Motor neuron (in vitro differentiated cells): ENCODE data around the gene CLN6. TPM values are rescaled to one million over a fixed set of nuclear protein-coding genes. Genes with fewer than 3 reads are reported as not detected.
"Not testable (repeated sequence)": the region's sequence is repeated elsewhere in the genome, so short reads cannot be mapped to it uniquely, and the experiment has no call there.

ENCODE experiments used
- ATAC-seq, 8 experiments: fragments of 200-7000 bp; cut with Tn5 transposase; replicated peaks in 6 of 8; 2 replicates each; pipeline ENCODE4 v1.8.0; 2021; ENCODE audit warnings: mild to moderate bottlenecking in 8 of 8, moderate library complexity in 8 of 8
- H3K27ac ChIP-seq, 2 donors: fragments of 250-450 bp; sonication (Bioruptor Pico); 2 replicates each; pipeline ENCODE4 v1.9.0; 2021; ENCODE audit warnings: antibody characterized with exemption in 2 of 2, mild to moderate bottlenecking in 2 of 2, moderate library complexity in 1 of 2
- H3K4me1 ChIP-seq, 2 donors: fragments of 250-450 bp; sonication (Bioruptor Pico); replicated peaks in 1 of 2; 2 replicates each; pipeline ENCODE4 v1.6.1; 2021; ENCODE audit warnings: antibody characterized with exemption in 2 of 2, mild to moderate bottlenecking in 2 of 2, moderate library complexity in 1 of 2
- H3K4me3 ChIP-seq, 5 donors: fragments of 250-450 bp; sonication (Bioruptor Pico); 2 replicates each; pipeline ENCODE4 v1.9.0; 2021; ENCODE audit warnings: antibody characterized with exemption in 5 of 5, mild to moderate bottlenecking in 5 of 5, moderate library complexity in 4 of 5
- WGBS, 10 experiments: fragments of 450-650 bp; shearing (Covaris generic); methylation state at CpG; one replicate each; pipeline ENCODE4 v1.0.0; 2022; 5-methylcytosine and 5-hydroxymethylcytosine counted together
- in situ Hi-C, 9 experiments: fragments of 400-800 bp; cut with MboI; loops; one replicate each; pipeline ENCODE4 v1.15.0; 2021; ENCODE audit warnings: low sequenced_read_pairs in 9 of 9, low pct_unique_long_range_greater_than_20kb in 2 of 9; ENCODE audit not compliant: unreplicated experiment in 9 of 9
- total RNA-seq, 8 experiments: library from RNA; unstranded; fragments of 300-600 nt; gene quantifications; 2 replicates each; pipeline versions ENCODE4 v1.2.3 to v1.2.4, GENCODE V29; 2022

The CLN6 gene
- total RNA-seq, 8 experiments from 2014 or later, result 6.5 to 39.7 (median 9.7) TPM

DNA sequence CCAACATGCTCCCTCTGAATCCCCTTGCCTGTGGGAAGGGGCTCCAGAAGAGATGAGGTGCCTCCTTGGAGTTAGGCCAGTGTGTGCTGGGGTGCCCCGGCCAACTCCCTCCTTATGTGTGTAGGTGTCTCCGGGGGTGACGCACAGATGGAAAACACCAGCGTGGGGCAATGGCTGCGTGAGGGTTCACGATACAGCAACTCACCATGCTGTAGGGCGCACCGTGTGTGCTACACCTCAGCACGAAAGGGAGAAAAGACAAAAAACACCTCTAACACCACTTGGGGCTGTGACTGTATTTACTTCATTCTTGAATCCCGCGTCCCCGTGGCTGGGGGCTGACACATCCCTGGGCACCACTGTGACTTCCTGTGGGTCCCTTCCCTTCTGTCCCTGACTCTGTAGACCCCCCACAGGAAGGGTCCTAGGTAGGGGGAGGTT, 22.8 kb downstream of the CLN6 start:
- 75 to 100% (median 93%) methylated on average over 1 to 5 of the region's 12 CpGs; no CpG with 5 or more reads in 3 of the 10 experiments for WGBS, 10 experiments
- Histone ChIP-seq H3K4me1 (peaks cover 9 to 25% of the 10 kb centered on the region in 2 donors), H3K4me3 (no peak overlapping the region), H3K27ac (no peak overlapping the region)
- in situ Hi-C loops, result no loop called here
- no peak for ATAC-seq

DNA sequence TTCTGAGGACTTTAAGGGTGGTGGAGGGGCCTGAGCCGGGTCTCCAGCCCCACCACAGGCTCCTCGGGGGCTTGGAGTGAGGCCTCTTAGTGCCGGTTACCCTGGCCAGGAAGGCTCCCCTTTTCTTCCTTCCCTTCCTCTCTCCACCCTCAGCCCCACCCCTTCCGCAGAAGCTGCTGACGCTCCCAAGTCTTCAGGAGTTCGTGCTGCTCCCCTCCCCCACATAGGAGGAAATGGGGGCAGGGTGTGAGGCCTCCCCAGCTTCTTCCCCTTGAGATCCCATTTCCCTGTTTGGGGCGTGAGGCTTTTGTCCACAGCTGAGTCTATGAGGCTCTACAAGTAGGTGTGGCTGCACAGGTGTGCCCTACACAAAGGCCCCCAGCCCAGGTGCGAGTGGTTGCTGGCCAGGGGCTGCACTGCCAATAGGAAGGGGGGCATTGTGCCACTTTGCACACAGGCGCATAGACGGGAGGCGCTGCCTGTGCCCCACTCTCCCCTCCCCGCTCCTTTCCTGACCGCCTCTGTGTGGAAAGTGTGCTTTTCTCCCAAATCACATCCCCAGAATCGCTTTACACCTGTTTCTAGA, 23.5 kb downstream of the CLN6 start:
- in situ Hi-C loops, result no loop called here
- Histone ChIP-seq H3K27ac (no peak overlapping the region), H3K4me1 (peaks cover 12 to 22% of the 10 kb centered on the region in 2 donors), H3K4me3 (no peak overlapping the region)
- no peak for ATAC-seq
- 40 to 100% (median 100%) methylated on average over 1 to 2 of the region's 14 CpGs; no CpG with 5 or more reads in 7 of the 10 experiments for WGBS, 10 experiments

DNA sequence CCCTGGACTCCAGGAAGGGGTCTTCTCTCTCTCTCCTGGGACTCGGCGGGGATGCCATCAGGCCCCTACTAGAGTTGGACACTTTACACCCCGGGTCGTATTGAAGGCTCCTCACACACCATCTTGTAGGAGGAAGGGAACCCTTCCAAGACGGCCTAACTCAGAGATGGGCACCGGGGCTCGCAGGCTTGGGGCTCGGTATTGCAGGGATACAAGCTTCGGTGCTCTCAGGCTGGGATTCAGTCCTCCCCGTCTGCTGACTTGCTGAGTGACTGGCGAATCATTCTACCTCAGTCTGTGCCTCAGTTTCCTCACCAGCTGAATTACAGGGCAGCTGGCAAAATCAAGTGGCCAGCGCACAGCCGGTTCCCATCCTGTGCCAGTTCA, 24.0 kb downstream of the CLN6 start:
- H3K4me3 ChIP-seq, result no peak overlapping the region
- WGBS, 10 experiments, result 46 to 97% (median 76%) methylated on average over 1 to 6 of the region's 13 CpGs; no CpG with 5 or more reads in 6 of the 10 experiments
- H3K4me1 ChIP-seq, result peaks cover 14 to 19% of the 10 kb centered on the region in 2 donors
- H3K27ac ChIP-seq, result no peak overlapping the region
- no peak for ATAC-seq
- in situ Hi-C loops, result no loop called here

DNA sequence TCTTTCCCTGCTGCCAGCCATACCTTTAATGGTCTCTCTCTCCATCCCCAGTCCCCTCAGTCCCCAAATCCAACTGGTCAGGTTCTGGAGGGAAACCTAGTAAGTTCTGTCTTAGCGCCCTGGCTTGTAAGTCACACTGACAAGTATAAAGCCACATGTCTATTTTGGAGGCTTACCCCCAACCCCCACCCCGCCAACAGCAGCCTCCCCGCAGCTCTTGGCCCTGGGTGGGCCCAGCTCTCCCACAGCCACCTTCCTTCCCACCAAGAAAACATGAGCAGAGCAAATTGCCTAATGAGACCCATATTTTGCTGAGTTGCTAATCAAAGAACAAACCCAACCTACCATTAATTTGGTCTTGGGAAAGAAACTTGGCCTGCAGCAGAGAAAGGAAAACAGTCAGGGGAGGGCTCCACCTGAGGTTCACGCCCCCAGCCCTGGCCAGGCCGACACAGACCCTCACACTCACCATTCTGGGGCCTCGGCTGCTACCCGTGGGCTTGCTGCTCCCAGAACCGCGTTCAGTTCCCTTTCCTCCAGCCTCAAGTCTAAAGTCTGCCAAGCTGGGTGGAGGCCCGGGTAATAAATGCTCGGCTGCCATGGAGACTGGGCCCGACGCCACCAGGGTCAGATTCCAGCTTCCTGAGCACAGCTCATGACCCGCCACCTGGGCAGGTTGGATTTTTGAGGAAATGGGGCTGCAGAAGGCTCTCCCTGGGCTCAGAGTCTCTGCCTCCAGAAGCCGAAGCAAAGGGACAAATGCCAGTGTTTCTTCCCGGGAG, 24.6 kb downstream of the CLN6 start, which contains the start of gene CALML4:
CALML4 (minus strand) TSS at position 557 of the 782 bp plus-strand sequence; CDS start at position 472, 85 bp downstream.
- peak in 4 of 8 experiments; percentile 46 to 75 (median 59) for ATAC-seq
- Histone ChIP-seq H3K4me3 (no peak within 1 kb of the TSS), H3K4me1 (peaks cover 20 to 23% of the 10 kb centered on the region in 2 donors), H3K27ac (no peak within 1 kb of the TSS)
- 28 to 100% (median 80%) methylated on average over 1 to 5 of the region's 16 CpGs; no CpG with 5 or more reads in 3 of the 10 experiments for WGBS, 10 experiments
- in situ Hi-C loops, result no loop called here

DNA sequence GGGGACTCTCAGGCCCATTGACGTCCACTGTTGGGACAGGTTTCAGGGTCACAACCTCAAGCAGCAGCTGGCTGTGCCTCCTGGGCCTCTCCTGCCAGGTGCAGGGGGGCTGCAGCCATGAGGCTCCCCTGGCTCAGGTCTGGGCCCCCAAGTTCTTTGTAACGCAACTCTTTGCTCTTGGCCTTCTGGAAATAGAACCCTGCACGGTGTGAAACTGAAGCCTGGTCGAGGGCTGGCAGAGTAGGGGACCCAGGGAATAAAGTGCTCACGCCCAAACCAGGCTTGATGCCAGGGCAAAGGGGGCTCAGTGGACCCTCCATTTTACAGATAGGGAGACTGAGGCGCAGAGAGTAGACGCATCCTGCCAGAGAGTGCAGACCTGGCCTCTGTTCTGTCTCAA, 25.2 kb downstream of the CLN6 start:
- in situ Hi-C loops, result no loop called here
- no peak overlapping the region for H3K4me3 ChIP-seq
- H3K27ac ChIP-seq, result no peak overlapping the region
- ATAC-seq, result no peak
- H3K4me1 ChIP-seq, result peaks cover 24 to 28% of the 10 kb centered on the region in 2 donors
- WGBS, 10 experiments, result 90 to 100% (median 100%) methylated on average over 2 to 4 of the region's 7 CpGs; no CpG with 5 or more reads in 7 of the 10 experiments

DNA sequence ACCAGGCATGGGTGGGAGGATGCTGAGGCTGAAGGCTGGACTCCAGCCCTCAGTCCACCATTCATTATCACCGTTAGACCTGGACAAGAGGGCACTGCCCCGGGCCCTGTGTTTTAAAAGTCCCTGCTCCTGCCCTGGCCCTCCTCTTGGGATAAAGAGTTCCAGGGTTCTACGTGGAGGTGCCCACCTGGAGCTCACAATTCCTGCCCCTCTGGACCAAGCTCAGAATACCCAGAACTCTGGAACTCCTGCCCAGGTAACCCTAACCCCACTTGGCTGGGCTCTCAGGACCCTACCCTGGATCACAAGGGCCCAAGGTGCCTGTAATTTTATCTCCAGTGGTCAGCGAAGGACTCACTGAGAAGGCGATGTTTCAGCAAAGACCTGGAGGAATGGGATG, 25.6 kb downstream of the CLN6 start:
- 83 to 100% methylated on average over 2 of the region's 5 CpGs; no CpG with 5 or more reads in 8 of the 10 experiments for WGBS, 10 experiments
- ATAC-seq, result no peak
- no peak overlapping the region for H3K27ac ChIP-seq
- in situ Hi-C loops, result no loop called here
- peaks cover 24 to 29% of the 10 kb centered on the region in 2 donors for H3K4me1 ChIP-seq
- no peak overlapping the region for H3K4me3 ChIP-seq

DNA sequence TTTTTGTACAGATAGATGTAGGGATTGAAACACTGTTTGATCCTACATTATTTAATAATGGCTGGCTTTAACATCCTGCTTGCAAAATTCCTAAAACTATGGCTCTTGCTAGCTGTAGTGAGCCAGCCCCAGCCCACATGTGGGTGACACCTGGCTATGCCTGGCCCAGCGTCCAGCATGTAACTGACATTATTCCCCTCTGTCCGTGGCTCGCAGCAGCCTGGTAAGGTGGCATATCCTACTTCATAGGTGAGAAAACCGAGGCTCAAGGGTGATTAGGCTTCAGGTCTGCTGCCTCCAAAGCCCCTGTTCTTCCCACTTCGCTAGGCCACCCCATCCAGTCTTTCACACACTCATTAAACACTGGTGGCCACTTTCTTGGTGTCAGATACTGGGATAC, 26.0 kb downstream of the CLN6 start:
- WGBS, 10 experiments, result 75 to 100% (median 96%) methylated on average over 2 to 5 of the region's 5 CpGs; no CpG with 5 or more reads in 4 of the 10 experiments
- no peak overlapping the region for H3K27ac ChIP-seq
- in situ Hi-C loops, result no loop called here
- peaks cover 24 to 29% of the 10 kb centered on the region in 2 donors for H3K4me1 ChIP-seq
- no peak overlapping the region for H3K4me3 ChIP-seq
- ATAC-seq, result no peak

DNA sequence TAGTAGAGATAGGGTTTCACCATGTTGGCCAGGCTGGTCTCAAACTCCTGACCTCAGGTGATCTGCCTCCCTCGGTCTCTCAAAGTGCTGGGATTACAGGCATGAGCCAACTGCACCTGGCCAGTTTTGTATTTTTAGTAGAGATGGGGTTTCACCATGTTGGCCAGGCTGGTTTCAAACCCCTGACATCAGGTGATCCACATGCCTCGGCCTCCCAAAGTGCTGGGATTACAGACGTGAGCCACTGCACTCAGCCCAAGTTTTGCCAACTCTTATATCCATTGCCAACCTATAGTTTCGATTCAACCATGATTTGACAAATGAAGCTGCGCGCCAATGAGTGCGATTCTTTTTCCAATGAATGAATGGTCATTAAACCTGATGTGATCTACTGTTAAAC, 26.5 kb downstream of the CLN6 start:
- 71 to 100% (median 94%) methylated on average over 3 to 7 of the region's 7 CpGs; no CpG with 5 or more reads in 3 of the 10 experiments for WGBS, 10 experiments
- H3K4me3 ChIP-seq, ATAC-seq, in situ Hi-C loops, H3K27ac ChIP-seq: not testable (repeated sequence)
- peaks cover 24 to 29% of the 10 kb centered on the region in 2 donors for H3K4me1 ChIP-seq

DNA sequence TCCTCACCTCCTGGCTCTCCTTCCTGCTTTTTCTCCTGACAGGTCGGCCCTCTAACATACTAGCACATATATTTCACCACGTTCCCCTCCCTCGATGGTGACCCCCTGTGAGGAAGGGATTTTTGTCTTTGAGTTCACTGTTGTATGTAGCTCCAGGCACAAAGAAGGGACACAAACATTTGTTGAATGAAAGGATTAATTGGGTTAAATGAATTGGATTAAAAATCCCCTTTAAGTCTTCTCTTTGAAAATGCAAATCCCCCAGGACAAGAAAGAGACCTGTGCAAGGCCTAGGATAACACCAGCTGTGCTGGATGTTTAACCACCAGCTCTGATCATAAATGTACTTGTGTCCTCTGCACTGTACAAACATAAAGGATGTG, 27.7 kb downstream of the CLN6 start:
- Histone ChIP-seq H3K4me3 (no peak overlapping the region), H3K27ac (no peak overlapping the region), H3K4me1 (peaks cover 24 to 29% of the 10 kb centered on the region in 2 donors)
- WGBS, 10 experiments, result 33 to 94% (median 50%) methylated on average over 1 to 3 of the region's 3 CpGs; no CpG with 5 or more reads in 3 of the 10 experiments
- in situ Hi-C loops, result no loop called here
- no peak for ATAC-seq

DNA sequence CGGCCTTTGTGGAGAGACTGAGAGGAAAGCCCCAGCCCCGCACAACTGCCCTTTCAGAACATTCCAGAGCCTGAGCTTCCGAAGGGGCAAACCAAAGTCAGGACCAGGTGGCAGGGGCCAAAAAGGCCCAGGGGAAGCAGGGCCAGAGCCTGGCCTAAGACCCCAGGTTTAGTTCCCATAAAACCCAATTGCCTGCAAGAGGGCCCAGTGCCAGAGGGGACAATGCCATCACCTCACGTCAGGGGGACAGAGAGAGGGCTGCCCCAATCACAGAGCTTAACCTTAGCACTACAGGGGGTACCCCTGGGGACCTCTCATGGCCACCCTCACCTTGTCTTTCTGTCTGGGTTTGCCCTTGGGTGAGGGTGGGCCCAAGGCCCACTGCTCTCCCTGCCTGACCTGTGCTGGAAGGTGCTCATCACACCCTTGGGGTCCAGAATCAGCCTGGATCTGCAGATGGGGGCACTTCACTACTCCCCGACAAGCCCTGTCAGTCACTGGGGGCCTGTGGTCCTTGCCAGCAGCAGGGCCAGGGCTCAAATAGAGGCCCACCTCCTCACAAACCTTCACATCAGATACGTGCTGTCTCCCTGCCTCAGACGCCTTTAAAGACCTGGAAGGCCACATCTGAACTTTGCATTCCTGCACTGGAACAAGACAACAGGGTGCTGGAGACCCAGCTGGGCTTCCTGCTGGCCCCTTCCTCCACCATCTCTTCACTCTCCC, 28.2 kb downstream of the CLN6 start:
- Histone ChIP-seq H3K4me1 (peaks cover 24 to 29% of the 10 kb centered on the region in 2 donors), H3K27ac (no peak overlapping the region), H3K4me3 (no peak overlapping the region)
- in situ Hi-C loops, result no loop called here
- no peak for ATAC-seq
- WGBS, 10 experiments, result 80 to 100% (median 100%) methylated on average over 1 to 3 of the region's 7 CpGs; no CpG with 5 or more reads in 5 of the 10 experiments

DNA sequence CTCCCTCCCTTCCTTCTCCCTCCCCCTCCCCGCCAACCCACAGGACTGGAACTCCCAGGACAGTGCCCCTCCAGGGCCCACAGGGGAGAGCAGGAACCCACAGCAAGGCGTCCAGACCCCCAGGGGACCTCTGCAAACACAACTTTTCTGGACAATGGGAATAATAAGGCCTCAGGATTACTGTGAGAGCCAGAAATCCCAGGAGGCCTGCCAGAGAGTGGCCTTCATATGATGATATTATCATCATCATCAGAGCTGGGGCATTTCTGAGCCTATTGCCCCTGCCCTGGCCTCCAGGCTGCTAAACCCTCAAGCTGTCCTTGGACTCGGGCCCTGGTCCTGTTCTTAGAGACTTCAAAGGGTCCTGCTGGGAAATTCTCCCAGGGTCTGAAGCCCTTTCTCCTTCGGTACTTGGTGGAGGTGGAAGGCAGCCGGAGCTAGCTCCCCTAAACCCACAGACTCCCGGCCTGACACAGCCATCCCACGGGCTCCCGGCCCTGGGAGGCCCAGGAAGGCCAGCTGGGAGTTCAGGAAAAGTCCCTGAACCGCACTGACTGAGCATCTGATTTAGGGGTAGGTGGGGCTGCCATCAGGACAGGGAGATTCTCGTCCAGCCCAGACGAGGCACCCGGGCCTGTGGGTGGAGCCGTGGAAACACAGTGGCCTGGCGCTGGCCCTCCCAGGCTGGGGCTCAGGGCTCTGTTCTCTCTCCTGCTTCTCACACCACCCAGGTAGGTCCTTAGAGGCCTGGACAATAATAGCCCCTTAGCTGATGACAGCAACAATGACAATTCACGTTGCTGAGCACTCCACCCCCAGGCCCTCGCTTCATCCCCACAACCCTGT, 29.3 kb downstream of the CLN6 start:
- in situ Hi-C loops, result no loop called here

DNA sequence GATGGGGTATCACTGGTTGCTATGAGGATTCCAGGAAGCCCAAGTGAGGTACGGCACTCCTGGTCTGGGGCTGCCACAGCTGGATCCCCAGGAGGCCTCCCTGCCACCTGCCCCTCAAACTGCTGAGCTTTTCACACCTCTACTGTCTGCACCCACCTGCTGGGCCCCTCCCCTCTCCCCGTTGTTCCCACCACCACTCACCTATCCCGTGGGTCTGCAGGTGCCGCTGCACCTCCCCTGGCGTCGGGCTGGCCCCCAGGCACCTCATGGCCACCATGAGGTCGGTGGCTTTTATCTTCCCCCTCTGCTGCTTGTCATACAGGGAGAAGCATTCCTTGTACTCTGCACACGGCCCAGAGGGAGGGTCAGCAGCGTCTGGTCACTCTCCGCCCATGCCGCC, 30.2 kb downstream of the CLN6 start:
- no peak overlapping the region for H3K4me3 ChIP-seq
- H3K27ac ChIP-seq, result no peak overlapping the region
- WGBS, 10 experiments, result 51 to 100% (median 87%) methylated on average over 1 to 4 of the region's 11 CpGs; no CpG with 5 or more reads in 4 of the 10 experiments
- in situ Hi-C loops, result no loop called here
- ATAC-seq, result peak in 1 of 8 experiments; percentile 18
- H3K4me1 ChIP-seq, result peaks cover 20% of the 10 kb centered on the region in 2 donors

More for the DNA sequence above, 29.3 kb downstream of the CLN6 start:
- ATAC-seq, result peak; percentile 19 to 85 (median 58)
- Histone ChIP-seq H3K4me1 (peaks cover 23% of the 10 kb centered on the region in 2 donors), H3K4me3 (no peak overlapping the region), H3K27ac (no peak overlapping the region)
- WGBS, 10 experiments, result 66 to 100% (median 90%) methylated on average over 1 to 5 of the region's 16 CpGs; no CpG with 5 or more reads in 5 of the 10 experiments
